Small intestine (tissue), 7 donors: ENCODE measurements around the gene AFAP1. TPM values are rescaled to one million over a fixed set of nuclear protein-coding genes. Genes with fewer than 3 reads are reported as not detected.

Experiments
- DNase-seq, 2 donors: peaks; one replicate each; pipeline versions ENCODE4 v3.0.0 to v3.0.0-alpha.2; 2013
- FAIRE-seq: peaks from 2 replicates; lab custom pipeline; 2012; peaks lifted over from hg19 to GRCh38; lab: Jason Lieb, UNC
- H3K27ac ChIP-seq, 3 donors: one replicate each; pipeline ENCODE4 v1.5.1; 2013; ENCODE audit warnings: low read length in 2 of 3, mild to moderate bottlenecking in 2 of 3, control low read depth in 1 of 3, inconsistent platforms in 1 of 3, low read depth in 1 of 3, moderate library complexity in 1 of 3
- H3K27me3 ChIP-seq, 3 donors: one replicate each; pipeline ENCODE4 v1.6.1; 2013; ENCODE audit warnings: low read length in 3 of 3, inconsistent platforms in 1 of 3; ENCODE audit not compliant: control insufficient read depth in 3 of 3, insufficient read depth in 3 of 3
- H3K36me3 ChIP-seq, 3 donors: one replicate each; pipeline ENCODE4 v1.6.1; 2013; ENCODE audit warnings: low read length in 3 of 3, inconsistent platforms in 1 of 3, low read depth in 1 of 3, mild to moderate bottlenecking in 1 of 3, moderate library complexity in 1 of 3; ENCODE audit not compliant: control insufficient read depth in 3 of 3, insufficient read depth in 2 of 3
- H3K4me1 ChIP-seq, 3 donors: one replicate each; pipeline ENCODE4 v1.6.1; 2013; ENCODE audit warnings: low read length in 2 of 3, inconsistent platforms in 1 of 3, low read depth in 1 of 3, mild to moderate bottlenecking in 1 of 3, moderate library complexity in 1 of 3; ENCODE audit not compliant: control insufficient read depth in 3 of 3, insufficient read depth in 2 of 3
- H3K4me3 ChIP-seq, 3 donors: one replicate each; pipeline ENCODE4 v1.5.1; 2013; ENCODE audit warnings: low read length in 3 of 3, control low read depth in 1 of 3, inconsistent platforms in 1 of 3, low read depth in 1 of 3, mild to moderate bottlenecking in 1 of 3, moderate library complexity in 1 of 3
- H3K9me3 ChIP-seq, 2 donors: one replicate each; pipeline ENCODE4 v1.6.1; 2013; ENCODE audit warnings: low read depth in 1 of 2, low read length in 1 of 2; ENCODE audit not compliant: control insufficient read depth in 2 of 2, insufficient read depth in 1 of 2
- WGBS, 3 donors: extraction: QIAGEN DNeasy Blood & Tissue Kit; methylation state at CpG; one replicate each; pipeline ENCODE4 v1.1.7; 2013; 5-methylcytosine and 5-hydroxymethylcytosine counted together
- polyA plus RNA-seq, 4 donors: library from polyadenylated mRNA; stranded (reverse) in 3 of 4; unstranded in 1 of 4; fragments of 200-250 nt in 3 of 4; fragments of 120-200 nt in 1 of 4; gene quantifications; one replicate each; pipeline versions ENCODE4 v1.2.1 to v1.2.3, GENCODE V29; 2013
- donor health status: healthy with polysubstance abuse.
- donor health status: control.
- donor health status: control.
- donor health status: Bipolar disorder and iron deficiency.
- donor health status: healthy.

AFAP1 gene
- polyA plus RNA-seq, 4 donors = 2.2 to 14.0 (median 6.7) TPM

DNA sequence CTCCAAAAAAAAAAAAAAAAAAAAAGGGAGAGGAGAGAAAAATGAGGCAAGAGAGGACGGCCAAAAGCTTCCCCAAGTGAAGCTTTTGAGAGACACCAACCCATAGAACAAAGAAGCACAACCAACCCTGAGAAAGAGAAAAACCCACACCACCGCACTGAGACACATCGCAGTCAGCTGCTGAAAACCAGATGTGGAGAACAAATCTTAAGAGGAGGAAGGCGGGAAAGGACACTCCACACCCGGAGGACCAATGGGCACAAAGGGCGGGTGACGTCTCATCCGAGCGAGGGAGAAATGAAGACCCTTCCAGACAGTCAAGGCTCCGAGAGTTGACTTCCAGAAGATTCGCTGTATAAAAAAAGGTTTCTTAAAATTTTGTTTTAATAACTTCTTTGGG, 112.1 kb downstream of the AFAP1 start:
- peaks cover 0 to 36% (median 14%) of the 10 kb centered on the region in 3 donors for H3K4me1 ChIP-seq
- H3K4me3 ChIP-seq = no peak overlapping the region
- H3K36me3 ChIP-seq = peaks cover 0 to 35% (median 3%) of the 10 kb centered on the region in 3 donors
- WGBS, 3 donors = 79 to 89% (median 87%) methylated on average over 11 of the region's 11 CpGs
- H3K9me3 ChIP-seq = no peaks in the 10 kb centered on the region
- peak overlapping the region; percentile 1 to 90 (median 78) for H3K27ac ChIP-seq
- no peaks in the 10 kb centered on the region for H3K27me3 ChIP-seq
- DNase-seq (peak in 1 of 2 donors; percentile 17), FAIRE-seq (no peak)

DNA sequence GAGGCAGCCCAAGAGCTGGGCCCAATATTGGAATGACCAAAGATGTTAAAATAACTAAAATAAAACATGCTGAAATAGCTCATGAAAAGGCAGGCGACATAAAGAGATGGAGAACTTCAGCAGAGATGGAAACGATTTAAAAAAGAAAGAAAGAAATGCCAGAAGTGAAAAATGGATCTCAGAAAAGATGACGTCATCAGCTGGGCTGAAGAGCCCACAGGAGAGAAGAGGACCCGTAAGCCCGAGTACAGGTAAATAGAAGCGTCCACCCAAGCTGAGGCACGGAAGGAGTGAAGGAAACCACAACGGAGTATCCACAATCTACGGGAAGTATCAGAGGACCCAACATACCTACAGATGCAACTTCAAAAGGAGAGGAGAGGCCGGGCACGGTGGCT, 112.8 kb downstream of the AFAP1 start:
- Histone ChIP-seq H3K4me1 (peaks cover 0 to 36% (median 14%) of the 10 kb centered on the region in 3 donors), H3K27me3 (no peaks in the 10 kb centered on the region), H3K27ac (no peak overlapping the region), H3K36me3 (peaks cover 0 to 31% (median 3%) of the 10 kb centered on the region in 3 donors), H3K4me3 (no peak overlapping the region), H3K9me3 (no peaks in the 10 kb centered on the region)
- 91 to 97% (median 96%) methylated on average over 11 of the region's 11 CpGs for WGBS, 3 donors
- FAIRE-seq = no peak
- no peak for DNase-seq

DNA sequence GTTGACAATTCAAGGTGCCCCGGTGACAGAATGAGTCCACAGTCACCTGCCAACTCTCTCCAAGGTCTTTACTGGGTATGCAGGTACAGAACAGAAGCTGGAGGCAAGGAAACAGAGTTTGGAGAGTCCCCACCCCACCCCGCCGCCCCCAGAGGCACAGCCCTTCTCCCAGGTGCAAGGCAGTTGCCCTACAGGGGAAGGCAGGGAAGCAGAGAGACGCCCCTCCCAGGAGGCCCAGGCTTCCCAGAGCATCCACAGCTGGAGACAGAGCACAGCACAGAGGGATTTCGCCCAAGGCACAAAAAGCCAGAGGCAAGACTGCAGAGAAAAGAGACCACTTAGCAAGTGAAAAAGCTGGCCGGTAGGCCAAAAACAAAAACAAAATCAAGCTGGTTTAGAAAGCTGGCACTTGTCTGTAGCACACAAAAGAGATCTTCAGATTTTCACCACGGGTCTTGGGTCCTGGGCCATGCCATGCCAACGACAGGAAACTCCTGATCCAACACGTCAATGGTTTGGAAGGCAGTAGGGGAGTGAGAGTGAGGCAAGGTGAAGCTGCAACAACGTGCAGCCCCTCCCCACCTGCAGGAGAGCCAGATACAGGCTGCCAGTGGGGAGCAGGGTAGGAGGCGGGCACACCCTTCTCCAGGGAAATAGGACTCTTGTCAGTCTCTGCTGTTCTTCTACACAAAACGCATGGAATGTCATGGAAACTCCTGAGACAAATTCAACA, 113.3 kb downstream of the AFAP1 start:
- no peak for FAIRE-seq
- peaks cover 0 to 27% (median 3%) of the 10 kb centered on the region in 3 donors for H3K36me3 ChIP-seq
- no peak overlapping the region for H3K27ac ChIP-seq
- H3K4me3 ChIP-seq = no peak overlapping the region
- no peak for DNase-seq
- no peaks in the 10 kb centered on the region for H3K9me3 ChIP-seq
- H3K4me1 ChIP-seq = peaks cover 0 to 36% (median 14%) of the 10 kb centered on the region in 3 donors
- 81 to 92% (median 88%) methylated on average over 12 of the region's 12 CpGs for WGBS, 3 donors
- no peaks in the 10 kb centered on the region for H3K27me3 ChIP-seq

GRCh38 chr4:7824218-7824617, 115.4 kb downstream of the AFAP1 start:
- Histone ChIP-seq H3K9me3 (no peaks in the 10 kb centered on the region), H3K4me3 (no peak overlapping the region), H3K27ac (peak overlapping the region in 2 of 3 donors; percentile 28 to 77), H3K36me3 (peaks cover 0 to 45% (median 3%) of the 10 kb centered on the region in 3 donors), H3K4me1 (peaks cover 0 to 32% (median 6%) of the 10 kb centered on the region in 3 donors), H3K27me3 (no peaks in the 10 kb centered on the region)
- FAIRE-seq (no peak), DNase-seq (no peak)
- 59 to 79% (median 77%) methylated on average over 5 of the region's 5 CpGs for WGBS, 3 donors

- H3K4me3 ChIP-seq = no peak overlapping the region
- 19 to 38% (median 21%) methylated on average over 9 of the region's 9 CpGs for WGBS, 3 donors
- H3K27ac ChIP-seq = peak overlapping the region in 2 of 3 donors; percentile 77
- FAIRE-seq (no peak), DNase-seq (peak; percentile 55 to 84)
- no peaks in the 10 kb centered on the region for H3K9me3 ChIP-seq
- peaks cover 0 to 50% (median 3%) of the 10 kb centered on the region in 3 donors for H3K36me3 ChIP-seq
- H3K27me3 ChIP-seq = no peaks in the 10 kb centered on the region
- peaks cover 0 to 36% (median 3%) of the 10 kb centered on the region in 3 donors for H3K4me1 ChIP-seq
Measured at GRCh38 chr4:7823416-7823824, 116.2 kb downstream of the AFAP1 start.

DNA sequence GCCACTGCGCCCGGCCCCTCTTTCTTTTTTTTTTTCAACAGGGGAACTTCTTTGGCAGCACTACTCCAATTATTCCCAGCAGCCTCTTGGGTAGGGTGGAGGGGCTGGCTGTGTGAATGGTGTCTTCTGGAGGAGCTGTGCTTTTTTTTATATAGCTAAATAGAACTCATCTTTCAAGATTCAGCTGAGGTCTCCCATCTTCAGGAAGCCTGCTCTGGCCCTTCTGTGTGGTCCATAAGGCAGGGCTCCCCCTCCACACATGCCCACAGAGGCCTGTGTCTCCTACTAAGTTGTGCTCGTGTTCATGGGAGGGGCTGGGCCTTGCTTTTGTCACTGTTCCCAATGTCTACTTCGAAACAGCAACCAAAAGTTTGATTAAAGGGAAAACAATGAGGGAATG, 116.8 kb downstream of the AFAP1 start:
- FAIRE-seq = no peak
- DNase-seq = no peak
- 62 to 72% (median 71%) methylated on average over 4 of the region's 4 CpGs for WGBS, 3 donors
- H3K4me1 ChIP-seq = peaks cover 0 to 37% (median 3%) of the 10 kb centered on the region in 3 donors
- H3K27ac ChIP-seq = peak overlapping the region in 2 of 3 donors; percentile 77
- H3K4me3 ChIP-seq = no peak overlapping the region
- H3K9me3 ChIP-seq = no peaks in the 10 kb centered on the region
- no peaks in the 10 kb centered on the region for H3K27me3 ChIP-seq
- H3K36me3 ChIP-seq = peaks cover 0 to 50% (median 0%) of the 10 kb centered on the region in 3 donors

DNA sequence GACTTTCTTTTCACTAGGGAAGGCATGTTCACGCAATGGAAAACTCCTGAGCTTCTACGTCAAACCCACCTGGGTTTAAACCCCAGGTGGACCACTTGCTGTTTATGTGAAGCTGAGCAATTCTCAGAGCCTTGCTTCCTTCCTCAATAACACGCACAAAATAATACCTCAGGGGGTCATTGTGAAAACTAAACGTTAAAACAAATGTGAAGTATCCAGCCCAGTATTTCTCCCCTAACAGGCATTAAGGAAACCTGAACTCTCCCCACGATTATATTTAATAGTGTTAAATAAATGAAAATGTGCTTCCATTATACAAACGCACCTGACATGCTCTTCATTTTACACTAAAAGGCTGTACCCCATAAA, 117.5 kb downstream of the AFAP1 start:
- Histone ChIP-seq H3K27me3 (no peaks in the 10 kb centered on the region), H3K36me3 (peaks cover 0 to 47% (median 0%) of the 10 kb centered on the region in 3 donors), H3K9me3 (no peaks in the 10 kb centered on the region), H3K27ac (peak overlapping the region in 1 of 3 donors; percentile 13), H3K4me1 (peaks cover 0 to 37% (median 3%) of the 10 kb centered on the region in 3 donors), H3K4me3 (no peak overlapping the region)
- FAIRE-seq (no peak), DNase-seq (no peak)
- WGBS, 3 donors = 77 to 89% (median 79%) methylated on average over 6 of the region's 6 CpGs

- WGBS, 3 donors = 67 to 85% (median 76%) methylated on average over 11 of the region's 11 CpGs
- no peak for FAIRE-seq
- peak overlapping the region in 1 of 3 donors; percentile 13 for H3K27ac ChIP-seq
- peaks cover 0 to 46% (median 0%) of the 10 kb centered on the region in 3 donors for H3K36me3 ChIP-seq
- no peak overlapping the region for H3K4me3 ChIP-seq
- no peaks in the 10 kb centered on the region for H3K27me3 ChIP-seq
- H3K4me1 ChIP-seq = peaks cover 0 to 37% (median 3%) of the 10 kb centered on the region in 3 donors
- DNase-seq = no peak
- H3K9me3 ChIP-seq = no peaks in the 10 kb centered on the region
Measured at GRCh38 chr4:7821245-7822136, 118.2 kb downstream of the AFAP1 start.
